ENCODE data around the gene BPTF.
"Not testable (repeated sequence)": the region's sequence is repeated elsewhere in the genome, so short reads cannot be mapped to it uniquely, and the experiment has no call there.

Gene BPTF

DNA sequence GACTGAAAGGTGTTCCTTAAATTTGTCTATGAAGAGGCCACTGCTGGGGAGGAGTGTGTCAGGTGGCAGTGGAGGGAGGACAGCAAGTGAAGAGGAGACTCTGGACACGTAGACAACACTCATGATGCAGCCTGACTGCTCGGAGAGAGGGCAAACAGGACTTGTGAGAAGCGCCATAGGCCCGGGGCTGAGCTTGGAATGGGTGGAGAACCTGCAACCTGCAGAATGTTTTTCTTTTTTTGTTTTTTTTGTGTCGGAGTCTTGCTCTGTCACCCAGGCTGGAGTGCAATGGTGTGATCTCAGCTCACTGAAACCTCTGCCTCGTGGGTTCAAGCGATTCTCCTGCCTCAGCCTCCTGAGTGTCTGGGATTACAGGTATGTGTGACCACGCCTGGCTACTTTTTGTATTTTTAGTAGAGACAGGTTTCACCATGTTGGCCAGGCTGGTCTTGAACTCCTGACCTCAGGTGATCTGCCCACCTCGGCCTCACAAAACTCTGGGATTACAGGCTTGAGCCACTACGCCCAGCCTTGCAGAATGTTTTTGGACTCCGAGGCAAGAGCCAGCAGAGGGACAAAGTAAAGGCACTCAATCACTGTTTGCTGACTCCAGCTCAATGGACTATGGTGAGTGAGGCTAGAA, 189.9 kb downstream of the BPTF start:
- DNase-seq (ENCODE audit: low spot score in 2 of 2) (no peak), ATAC-seq (replicated peaks; ENCODE audit: extremely low read depth, poor library complexity, severe bottlenecking) (no peak)
- peaks cover 12% of the 10 kb centered on the region for H3K36me3 Mint-ChIP-seq (ENCODE audit: insufficient read depth)
- no peak overlapping the region for H3K27ac Mint-ChIP-seq (ENCODE audit: low read depth)
- H3K4me1 Mint-ChIP-seq, result peaks cover 12% of the 10 kb centered on the region
- no peak overlapping the region for H3K4me3 Mint-ChIP-seq
- peaks cover 9% of the 10 kb centered on the region for H3K27me3 Mint-ChIP-seq
- no peaks in the 10 kb centered on the region for H3K9me3 Mint-ChIP-seq

DNA sequence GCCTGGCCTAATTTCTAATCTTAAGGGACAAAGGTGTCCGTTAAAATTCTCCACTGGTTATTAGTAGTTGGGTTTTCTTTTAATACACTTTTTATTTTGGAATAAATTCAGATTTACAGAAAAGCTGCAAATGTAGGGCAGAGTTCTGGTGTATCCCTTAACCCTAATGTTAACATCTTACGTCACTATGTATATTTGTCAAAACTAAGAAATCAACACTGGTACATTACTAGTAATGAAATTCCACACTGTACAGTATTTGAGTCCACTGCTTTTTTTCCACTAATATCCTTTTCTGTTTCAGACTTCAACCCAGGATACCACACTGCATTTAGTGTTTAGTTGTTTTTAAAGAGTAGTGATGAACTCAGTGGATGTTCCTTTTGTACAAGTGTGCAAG, 191.5 kb downstream of the BPTF start:
- DNase-seq (ENCODE audit: low spot score in 2 of 2), result no peak
- H3K4me1 Mint-ChIP-seq, result peaks cover 14% of the 10 kb centered on the region
- ATAC-seq (replicated peaks; ENCODE audit: extremely low read depth, poor library complexity, severe bottlenecking), result no peak
- H3K4me3 Mint-ChIP-seq, result no peak overlapping the region
- H3K9me3 Mint-ChIP-seq, result no peaks in the 10 kb centered on the region
- H3K27me3 Mint-ChIP-seq, result peaks cover 10% of the 10 kb centered on the region
- no peak overlapping the region for H3K27ac Mint-ChIP-seq (ENCODE audit: low read depth)
- peaks cover 24% of the 10 kb centered on the region for H3K36me3 Mint-ChIP-seq (ENCODE audit: insufficient read depth)

DNA sequence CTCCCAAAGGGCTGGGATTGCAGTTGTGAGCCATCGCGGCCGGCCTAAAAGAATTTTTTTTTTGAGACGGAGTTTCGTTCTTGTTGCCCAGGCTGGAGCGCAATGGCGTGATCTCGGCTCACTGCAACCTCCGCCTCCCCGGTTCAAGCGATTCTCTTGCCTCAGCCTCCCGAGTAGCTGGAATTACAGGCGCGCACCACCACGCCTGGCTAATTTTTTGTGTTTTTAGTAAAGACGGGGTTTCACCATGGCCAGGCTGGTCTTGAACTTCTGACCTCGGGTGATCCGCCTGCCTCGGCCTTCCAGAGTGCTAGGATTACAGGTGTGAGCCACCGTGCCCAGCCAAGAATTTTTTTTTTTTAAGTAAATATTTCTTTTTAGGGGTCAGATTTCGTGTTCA, 193.2 kb downstream of the BPTF start:
- not testable (repeated sequence) for H3K4me3 Mint-ChIP-seq; H3K9me3 Mint-ChIP-seq; DNase-seq (ENCODE audit: low spot score in 2 of 2); ATAC-seq (replicated peaks; ENCODE audit: extremely low read depth, poor library complexity, severe bottlenecking); H3K27ac Mint-ChIP-seq (ENCODE audit: low read depth)
- Mint-ChIP-seq H3K27me3 (peaks cover 10% of the 10 kb centered on the region), H3K36me3 (ENCODE audit: insufficient read depth) (peaks cover 24% of the 10 kb centered on the region), H3K4me1 (peaks cover 14% of the 10 kb centered on the region)

DNA sequence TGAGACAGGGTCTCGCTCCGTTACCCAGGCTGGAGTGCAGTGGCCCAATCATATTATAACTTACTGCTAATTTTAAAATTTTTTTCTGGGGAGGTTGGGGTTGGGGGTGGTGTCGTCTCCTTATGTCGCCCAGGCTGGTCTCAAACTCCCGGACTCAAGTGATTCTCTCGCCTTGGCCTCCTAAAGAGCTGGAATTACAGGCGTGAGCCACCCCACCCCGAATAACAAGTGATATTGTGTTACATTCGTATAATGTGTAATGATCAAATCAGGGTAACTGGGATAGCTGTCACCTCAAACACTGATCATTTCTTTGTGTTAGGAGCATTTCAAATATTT, 194.0 kb downstream of the BPTF start:
- no peak for ATAC-seq (replicated peaks; ENCODE audit: extremely low read depth, poor library complexity, severe bottlenecking)
- Mint-ChIP-seq H3K4me3 (peak overlapping the region; percentile 86), H3K4me1 (peaks cover 14% of the 10 kb centered on the region), H3K9me3 (no peaks in the 10 kb centered on the region), H3K27ac (ENCODE audit: low read depth) (peak overlapping the region; percentile 99), H3K27me3 (peaks cover 10% of the 10 kb centered on the region), H3K36me3 (ENCODE audit: insufficient read depth) (peaks cover 24% of the 10 kb centered on the region)
- no peak for DNase-seq (ENCODE audit: low spot score in 2 of 2)

DNA sequence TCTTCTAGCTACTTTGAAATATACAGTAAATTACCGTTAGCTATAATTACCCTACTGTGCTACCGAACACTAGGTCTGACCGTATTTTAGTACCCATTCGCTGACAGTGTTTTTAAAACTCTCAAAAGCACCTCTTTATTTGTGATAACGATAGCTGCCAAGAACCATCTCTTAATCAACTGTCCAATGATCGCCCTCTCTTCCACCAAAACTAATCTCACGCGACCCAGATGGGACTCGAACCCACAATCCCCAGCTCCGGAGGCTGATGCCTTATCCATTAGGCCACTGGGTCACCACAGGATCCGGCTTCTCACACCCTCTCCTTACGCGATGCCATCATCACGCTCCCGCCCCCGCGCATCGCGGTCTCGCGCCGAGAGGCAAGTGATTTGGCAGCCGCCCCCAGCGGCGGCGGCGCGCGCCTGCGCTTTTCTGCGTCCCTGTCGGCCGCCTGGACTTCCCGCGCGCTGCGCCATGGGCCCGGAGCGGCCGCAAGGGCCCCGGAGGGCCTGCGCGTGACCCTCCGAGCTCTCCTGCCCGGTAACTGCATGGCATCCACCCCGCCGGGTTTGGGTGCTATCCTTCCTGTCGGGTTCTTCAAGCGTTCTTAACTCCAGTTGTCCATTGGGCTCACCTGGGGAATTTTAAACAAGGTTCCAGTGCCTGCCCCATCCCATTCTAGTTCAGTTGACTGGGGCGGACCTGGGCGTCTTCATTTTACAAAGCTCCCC, 194.5 kb downstream of the BPTF start:
- Mint-ChIP-seq H3K27me3 (peaks cover 10% of the 10 kb centered on the region), H3K4me1 (peaks cover 14% of the 10 kb centered on the region), H3K9me3 (no peaks in the 10 kb centered on the region), H3K27ac (ENCODE audit: low read depth) (peak overlapping the region; percentile 99), H3K36me3 (ENCODE audit: insufficient read depth) (peaks cover 24% of the 10 kb centered on the region), H3K4me3 (peak overlapping the region; percentile 86)
- DNase-seq (ENCODE audit: low spot score in 2 of 2) (peak; percentile 98), ATAC-seq (replicated peaks; ENCODE audit: extremely low read depth, poor library complexity, severe bottlenecking) (peak; percentile 96)

DNA sequence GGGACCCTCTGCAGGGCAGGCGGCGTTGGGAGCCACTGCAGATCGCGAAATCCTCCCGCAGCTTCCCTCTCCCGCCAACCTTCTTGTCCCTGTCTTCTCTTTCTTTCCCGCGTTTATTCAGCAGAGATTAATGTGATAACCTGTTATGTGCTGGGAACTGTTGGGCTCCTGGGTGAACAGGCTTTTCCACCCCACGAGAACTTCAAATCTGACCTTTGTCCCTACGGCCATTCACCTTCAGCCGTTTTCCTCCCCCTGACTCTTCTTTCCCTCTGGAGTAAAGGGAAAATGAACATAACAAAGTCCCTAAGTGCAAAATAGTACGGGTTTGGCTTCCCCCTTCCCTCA, 195.1 kb downstream of the BPTF start:
- H3K9me3 Mint-ChIP-seq, result no peaks in the 10 kb centered on the region
- H3K4me1 Mint-ChIP-seq, result peaks cover 14% of the 10 kb centered on the region
- peak overlapping the region; percentile 99 for H3K27ac Mint-ChIP-seq (ENCODE audit: low read depth)
- DNase-seq (ENCODE audit: low spot score in 2 of 2) (no peak), ATAC-seq (replicated peaks; ENCODE audit: extremely low read depth, poor library complexity, severe bottlenecking) (no peak)
- H3K27me3 Mint-ChIP-seq, result peaks cover 10% of the 10 kb centered on the region
- peak overlapping the region; percentile 86 for H3K4me3 Mint-ChIP-seq
- peaks cover 24% of the 10 kb centered on the region for H3K36me3 Mint-ChIP-seq (ENCODE audit: insufficient read depth)

DNA sequence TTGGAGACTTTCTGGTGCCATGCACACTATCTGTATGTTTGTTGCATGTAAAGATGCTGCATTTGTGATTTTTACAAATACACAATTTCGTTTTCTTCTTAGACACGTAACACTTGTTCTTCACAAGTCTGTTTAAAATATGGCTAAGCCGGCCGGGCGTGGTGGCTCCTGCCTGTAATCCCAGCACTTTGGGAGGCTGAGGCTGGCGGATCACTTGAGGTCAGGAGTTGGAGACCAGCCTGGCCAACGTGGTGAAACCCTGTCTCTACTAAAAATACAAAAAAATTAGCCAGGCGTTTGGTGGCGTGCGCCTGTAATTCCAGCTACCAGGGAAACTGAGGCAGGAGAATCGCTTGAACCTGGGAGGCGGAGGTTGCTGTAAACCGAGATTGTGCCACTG, 195.5 kb downstream of the BPTF start:
- Mint-ChIP-seq H3K36me3 (ENCODE audit: insufficient read depth) (peaks cover 24% of the 10 kb centered on the region), H3K27ac (ENCODE audit: low read depth) (peak overlapping the region; percentile 99), H3K27me3 (peaks cover 10% of the 10 kb centered on the region), H3K4me1 (peaks cover 14% of the 10 kb centered on the region), H3K4me3 (peak overlapping the region; percentile 86)
- H3K9me3 Mint-ChIP-seq; ATAC-seq (replicated peaks; ENCODE audit: extremely low read depth, poor library complexity, severe bottlenecking); DNase-seq (ENCODE audit: low spot score in 2 of 2): not testable (repeated sequence)

DNA sequence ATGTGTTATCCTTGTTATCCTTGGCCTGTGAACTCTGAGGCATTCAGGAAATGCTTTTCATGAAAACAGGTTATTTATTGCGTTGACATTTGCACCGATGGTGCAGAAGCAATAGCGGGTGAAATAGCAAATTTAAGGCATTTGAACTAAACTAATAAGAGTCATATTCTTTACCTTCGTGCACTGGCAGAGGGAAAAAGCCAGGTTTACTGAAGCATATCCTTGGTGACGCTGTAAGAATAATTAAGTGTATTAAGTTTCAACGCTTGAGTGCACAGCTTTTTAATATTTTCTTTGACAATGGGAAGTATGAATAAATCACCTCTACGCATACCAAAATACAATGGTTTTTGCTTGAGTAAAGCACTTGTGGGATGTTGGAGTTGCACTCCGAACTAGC, 196.7 kb downstream of the BPTF start:
- H3K36me3 Mint-ChIP-seq (ENCODE audit: insufficient read depth), result peaks cover 24% of the 10 kb centered on the region
- ATAC-seq (replicated peaks; ENCODE audit: extremely low read depth, poor library complexity, severe bottlenecking), result no peak
- peaks cover 14% of the 10 kb centered on the region for H3K4me1 Mint-ChIP-seq
- H3K27ac Mint-ChIP-seq (ENCODE audit: low read depth), result no peak overlapping the region
- H3K4me3 Mint-ChIP-seq, result no peak overlapping the region
- DNase-seq (ENCODE audit: low spot score in 2 of 2), result no peak
- H3K9me3 Mint-ChIP-seq, result no peaks in the 10 kb centered on the region
- H3K27me3 Mint-ChIP-seq, result peaks cover 10% of the 10 kb centered on the region

DNA sequence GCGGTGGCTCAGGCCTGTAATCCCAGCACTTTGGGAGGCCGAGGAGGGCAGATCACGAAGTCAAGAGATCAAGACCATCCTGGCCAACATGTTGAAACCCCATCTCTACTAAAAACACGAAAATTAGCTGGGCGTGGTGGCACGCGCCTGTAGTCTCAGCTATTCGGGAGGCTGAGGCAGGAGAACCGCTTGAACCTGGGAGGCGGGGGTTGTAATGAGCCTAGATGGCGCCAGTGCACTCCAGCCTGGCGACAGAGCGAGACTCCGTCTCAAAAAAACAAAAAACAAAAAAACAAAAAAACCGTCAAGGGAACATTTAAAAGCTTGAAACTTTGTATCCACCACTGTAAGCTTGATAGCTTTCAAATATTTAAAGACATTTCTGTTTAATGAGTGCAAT, 197.2 kb downstream of the BPTF start:
- H3K27me3 Mint-ChIP-seq, result peaks cover 10% of the 10 kb centered on the region
- H3K4me3 Mint-ChIP-seq; H3K27ac Mint-ChIP-seq (ENCODE audit: low read depth); H3K9me3 Mint-ChIP-seq; DNase-seq (ENCODE audit: low spot score in 2 of 2); ATAC-seq (replicated peaks; ENCODE audit: extremely low read depth, poor library complexity, severe bottlenecking): not testable (repeated sequence)
- H3K36me3 Mint-ChIP-seq (ENCODE audit: insufficient read depth), result peaks cover 23% of the 10 kb centered on the region
- peaks cover 14% of the 10 kb centered on the region for H3K4me1 Mint-ChIP-seq

DNA sequence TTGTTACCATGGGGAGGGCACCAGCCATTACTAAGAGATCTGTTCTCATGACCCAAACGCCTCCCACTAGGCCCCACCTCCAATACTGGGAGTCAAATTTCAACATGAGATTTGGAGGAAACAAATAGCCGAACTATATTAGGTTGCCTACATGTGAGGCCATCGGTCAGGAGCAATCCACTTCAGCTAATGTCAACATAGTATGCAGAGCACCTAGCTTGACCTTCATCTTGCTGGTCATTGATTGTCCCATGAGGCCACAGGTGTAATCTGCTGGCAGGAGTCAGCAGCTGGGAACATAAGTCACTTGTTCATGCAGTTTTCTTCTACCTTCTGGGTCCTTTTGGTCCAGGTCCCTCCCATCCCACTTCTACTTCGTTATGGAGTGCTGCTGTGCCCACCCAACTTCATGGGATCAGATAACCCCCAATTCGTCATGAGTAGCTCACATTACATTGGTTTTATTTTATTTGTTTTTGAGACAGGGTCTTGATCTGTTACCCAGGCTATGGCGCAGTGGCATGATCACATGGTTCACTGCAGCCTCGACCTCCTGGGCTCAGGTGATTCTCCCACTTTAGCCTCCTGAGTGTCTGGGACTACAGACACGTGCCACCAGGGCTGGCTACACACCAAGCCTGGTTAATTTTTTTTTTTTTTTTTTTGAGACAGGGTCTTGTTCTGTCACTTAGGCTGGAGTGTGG, 204.4 kb downstream of the BPTF start:
- no peak for DNase-seq (ENCODE audit: low spot score in 2 of 2)
- Mint-ChIP-seq H3K4me1 (no peaks in the 10 kb centered on the region), H3K4me3 (no peak overlapping the region), H3K27me3 (no peaks in the 10 kb centered on the region), H3K27ac (ENCODE audit: low read depth) (no peak overlapping the region), H3K36me3 (ENCODE audit: insufficient read depth) (no peaks in the 10 kb centered on the region), H3K9me3 (no peaks in the 10 kb centered on the region)
- ATAC-seq (replicated peaks; ENCODE audit: extremely low read depth, poor library complexity, severe bottlenecking), result no peak

All from central memory CD8-positive, alpha-beta T cell (primary cell).